Left colon (tissue), 2 donors: Measurements from ENCODE around the gene ARID5A. TPM values are rescaled to one million over a fixed set of nuclear protein-coding genes. Genes with fewer than 3 reads are reported as not detected.

Experiments used
- ATAC-seq: fragments of 200-7000 bp; cut with Tn5 transposase; one replicate; pipeline ENCODE4 v1.9.1; 2020; ENCODE audit warnings: mild to moderate bottlenecking, moderate library complexity
- DNase-seq, 2 donors: peaks; one replicate each; pipeline ENCODE4 v3.0.0-alpha.2; 2020
- intact Hi-C, 2 donors: fragments of 100-400 bp; cut with DNase I in 1 of 2; cut with micrococcal nuclease in 1 of 2; formaldehyde crosslinking; loops; one replicate each; pipeline versions ENCODE4 v1.11.2 to v1.14.0; 2022; cut with DNase I, micrococcal nuclease
- total RNA-seq, 2 donors: library from RNA; stranded (reverse); fragmentation: NEBNext Ultra II Directional; extraction: Animal tissue kit (Norgen Biotek cat#: 25700); gene quantifications; one replicate each; pipeline ENCODE4 v1.2.1, GENCODE V29; 2021
- donor health status: DM: no; HTN: no; CAD: no.
- donor health status: DM: yes; HTN: yes; CAD: no.

The ARID5A gene
- total RNA-seq, 2 donors from 2014 or later = 5.6 to 13.7 TPM

DNA sequence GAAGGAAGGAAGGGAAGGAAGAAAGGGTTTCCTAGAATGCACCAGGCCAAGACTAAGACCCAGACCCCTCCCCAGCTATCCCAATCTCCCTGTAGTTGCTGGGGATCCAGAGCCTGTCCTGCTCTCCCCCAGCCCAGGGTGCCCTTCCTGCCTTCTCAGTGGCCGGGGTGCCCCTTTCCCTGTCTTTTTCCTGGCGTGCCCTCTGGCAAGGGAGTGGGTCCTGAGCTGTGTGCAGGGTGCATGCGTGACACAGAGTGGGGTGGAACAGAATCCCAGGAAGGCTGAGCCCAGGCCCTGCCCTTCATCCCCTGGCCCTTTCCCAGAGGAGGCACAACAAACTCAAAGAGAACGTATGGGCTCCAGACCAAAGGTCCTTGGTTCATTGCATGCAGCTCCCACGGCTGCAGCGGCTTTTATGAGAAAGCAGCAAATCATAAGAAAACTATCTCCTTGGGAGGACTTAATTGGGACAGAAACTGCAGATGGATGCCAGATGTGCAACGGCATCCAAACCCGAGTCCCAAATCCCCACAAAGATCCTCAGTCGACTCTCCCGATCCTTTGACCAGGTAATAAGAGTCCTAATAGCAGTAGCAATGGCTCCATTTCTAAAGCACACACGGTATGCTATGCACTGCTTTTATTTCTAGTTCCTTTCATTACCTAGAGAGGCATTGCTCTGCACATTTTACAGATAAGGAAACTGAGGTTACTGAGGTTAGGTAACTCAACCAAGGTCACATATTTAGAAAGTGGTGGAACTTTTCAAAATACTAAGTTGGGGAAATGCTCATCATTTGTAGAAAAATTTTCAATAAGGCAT is 12.7 kb upstream of the ARID5A start:
- ATAC-seq (peak; percentile 40), DNase-seq (no peak)
- intact Hi-C loops = no loop called here

DNA sequence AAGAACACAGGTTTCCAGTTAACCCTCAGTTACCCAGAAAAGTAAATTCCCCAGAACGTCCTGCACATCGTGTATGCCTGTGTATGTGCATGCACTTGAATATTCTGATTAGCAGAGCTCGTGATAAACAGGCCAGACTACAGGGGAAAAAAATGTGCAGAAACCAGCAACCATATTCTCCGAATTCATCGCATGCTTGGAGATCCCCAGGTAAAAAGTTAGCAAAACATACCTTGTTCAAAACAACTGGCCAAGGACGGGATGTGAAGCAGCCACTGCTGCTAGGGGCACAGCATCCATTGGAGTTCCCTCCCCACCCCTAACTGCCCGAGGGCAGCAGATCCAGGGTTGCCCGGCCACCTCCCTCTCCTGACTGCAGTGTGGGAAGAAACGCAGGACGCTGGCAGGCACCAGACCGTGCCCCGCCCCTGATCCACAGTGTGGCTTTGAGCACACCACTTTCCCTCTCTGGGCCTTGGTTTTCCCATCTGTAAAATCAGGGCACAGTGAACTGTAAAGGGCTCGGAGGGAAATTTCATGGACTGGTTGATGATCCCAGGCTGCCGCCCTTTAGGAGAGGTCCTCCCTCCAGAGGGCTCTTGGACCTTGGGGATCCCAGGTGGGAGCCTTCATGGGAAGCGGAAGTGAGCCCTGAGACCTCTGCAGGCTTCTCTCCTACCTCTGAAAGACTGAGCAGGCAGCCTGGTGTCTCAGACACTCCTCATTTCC is 11.9 kb upstream of the ARID5A start:
- intact Hi-C loops = no loop called here
- ATAC-seq = no peak
- DNase-seq = no peak

GRCh38 chr2:96525211-96525507 is 11.4 kb upstream of the ARID5A start:
- no peak for DNase-seq
- no peak for ATAC-seq
- intact Hi-C loops = no loop called here

DNA sequence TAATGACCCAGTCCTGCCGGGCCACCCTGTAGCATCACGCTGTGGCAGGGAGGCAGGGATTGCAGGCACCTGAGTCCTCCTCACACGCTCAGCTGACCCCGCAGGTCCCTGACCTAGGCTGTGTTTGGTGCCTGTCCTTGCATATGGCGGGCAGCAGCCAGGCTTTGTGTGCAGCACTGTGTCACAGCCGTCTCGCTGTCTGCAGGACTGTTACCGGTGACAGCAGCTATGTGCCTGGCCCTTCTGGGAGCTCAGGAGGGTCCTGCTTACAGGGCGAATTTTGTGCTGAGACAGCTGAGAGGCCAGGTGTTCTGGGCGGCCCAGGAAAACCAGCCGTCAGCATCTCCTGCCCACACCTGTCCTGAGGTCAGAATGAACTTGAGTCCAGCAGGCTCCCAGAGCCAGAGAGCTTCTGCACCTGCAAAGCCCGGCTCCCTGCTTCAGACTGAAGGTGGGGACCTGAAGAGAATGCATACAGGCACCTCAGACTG is 10.4 kb upstream of the ARID5A start:
- ATAC-seq (no peak), DNase-seq (no peak)
- intact Hi-C loops = no loop called here

GRCh38 chr2:96526615-96527285 is 9.8 kb upstream of the ARID5A start:
- intact Hi-C loops = no loop called here
- ATAC-seq = no peak
- DNase-seq = peak in 1 of 2 donors; percentile 30

- no peak for ATAC-seq
- intact Hi-C loops = no loop called here
- no peak for DNase-seq
Measured at GRCh38 chr2:96527286-96528005, 9.1 kb upstream of the ARID5A start.

DNA sequence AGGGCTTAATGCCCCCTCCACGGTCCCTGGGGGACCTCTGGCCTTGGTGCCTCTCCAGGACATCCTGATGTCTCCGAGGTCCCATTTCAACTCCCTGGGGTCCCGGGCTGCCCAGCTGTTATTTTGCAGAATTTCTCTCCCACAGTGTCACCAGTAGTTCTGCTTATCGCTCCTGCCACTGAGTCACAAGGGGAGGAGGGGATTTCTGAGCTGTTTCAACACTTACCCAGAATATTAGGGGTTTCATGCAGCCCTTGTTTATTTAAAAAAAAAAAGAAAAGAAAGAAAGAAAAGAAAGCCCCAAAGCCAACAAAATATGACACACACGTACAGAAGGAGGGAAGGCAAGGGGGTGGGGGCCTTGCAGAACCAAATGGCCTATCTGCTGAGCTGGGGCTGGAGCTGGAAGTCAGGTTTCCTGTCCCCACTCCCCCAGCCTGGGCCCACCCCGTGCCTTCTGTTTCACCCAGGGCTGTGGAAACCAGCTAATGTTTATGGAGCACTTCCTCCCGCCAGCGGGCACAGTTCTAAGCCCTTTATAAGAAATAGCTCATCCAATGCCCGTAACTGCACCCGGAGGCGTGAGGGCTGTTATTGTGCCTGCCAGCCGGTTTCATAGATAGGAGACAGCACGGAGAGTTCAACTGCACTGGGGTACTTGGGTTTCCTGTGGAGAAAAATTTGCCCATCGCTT is 8.4 kb upstream of the ARID5A start:
- ATAC-seq (no peak), DNase-seq (no peak)
- intact Hi-C loops = no loop called here

DNA sequence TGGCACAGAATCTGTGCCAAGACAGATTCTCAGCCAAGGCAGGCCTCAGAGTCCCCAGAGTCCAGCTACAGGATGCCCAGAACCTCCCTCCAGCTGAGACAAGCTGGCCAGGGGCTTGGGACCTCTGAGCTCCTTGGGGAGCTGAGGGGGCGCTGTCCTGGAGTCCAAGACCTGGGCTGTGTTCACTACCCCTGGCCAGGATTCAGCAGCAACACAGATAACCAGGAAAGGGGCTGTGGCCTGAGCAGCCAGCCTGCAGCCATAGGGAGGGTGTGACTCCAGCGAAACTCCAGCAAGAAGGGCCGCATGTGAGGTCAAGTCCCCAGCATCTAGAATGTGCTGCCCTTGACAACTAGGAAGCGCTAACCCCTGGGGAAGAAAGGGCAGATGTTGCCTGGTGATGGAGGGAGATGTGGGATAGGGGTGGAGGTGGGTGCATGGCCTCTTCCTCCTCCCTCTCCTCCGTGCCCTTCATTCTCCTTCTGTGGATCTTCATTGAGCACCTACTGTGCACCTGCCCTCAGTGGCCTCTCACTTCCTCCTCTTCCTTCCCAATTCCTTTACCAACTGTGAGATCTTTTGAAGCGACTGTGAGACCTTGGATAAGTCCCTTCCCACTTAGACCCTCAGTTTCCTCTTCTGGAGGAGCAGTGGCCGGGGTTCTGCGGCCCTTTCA is 7.7 kb upstream of the ARID5A start:
- intact Hi-C loops = no loop called here
- DNase-seq (no peak), ATAC-seq (no peak)

DNA sequence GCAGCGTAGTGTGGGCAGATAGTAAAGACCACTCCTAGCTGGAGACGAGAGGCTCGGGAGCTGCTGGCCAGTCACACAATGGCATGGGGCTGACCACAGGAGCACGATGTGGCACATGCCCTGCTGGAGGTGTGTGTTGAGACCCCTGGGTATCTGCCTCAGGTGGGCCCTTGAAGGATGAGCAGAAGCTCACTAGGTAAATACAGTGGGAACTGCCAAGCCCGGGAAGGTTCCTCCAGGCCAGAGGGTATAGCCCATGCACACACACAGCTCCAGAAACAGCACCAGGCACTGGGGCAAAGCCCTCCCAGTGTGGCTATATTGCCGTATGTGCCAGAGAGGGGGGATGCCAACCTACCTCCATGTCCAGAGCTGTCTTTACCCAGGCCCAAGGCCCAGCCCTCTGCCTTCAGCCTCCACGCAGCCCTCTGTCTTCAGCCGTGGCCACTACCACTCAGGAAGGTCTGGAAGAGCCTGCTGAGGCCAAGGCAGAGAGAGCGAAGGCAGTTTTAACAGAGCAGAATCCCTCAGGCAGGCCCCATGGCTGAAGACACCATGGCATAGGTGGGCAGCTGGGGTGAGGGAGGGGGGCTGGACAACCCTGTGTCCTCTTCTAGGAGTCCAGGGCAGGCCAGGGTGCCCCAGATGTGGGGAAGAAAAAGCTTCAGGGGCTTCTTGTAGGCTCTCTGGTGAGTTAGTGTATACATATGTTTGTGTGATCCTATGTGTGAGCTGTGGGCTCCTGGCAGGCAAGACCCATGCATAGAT is 7.0 kb upstream of the ARID5A start:
- no peak for ATAC-seq
- intact Hi-C loops = no loop called here
- DNase-seq = no peak

GRCh38 chr2:96530144-96530430 is 6.5 kb upstream of the ARID5A start:
- intact Hi-C loops = no loop called here

GRCh38 chr2:96530474-96531357 is 5.8 kb upstream of the ARID5A start:
- ATAC-seq (no peak), DNase-seq (no peak)
- intact Hi-C loops = no loop called here

More at GRCh38 chr2:96530144-96530430, 6.5 kb upstream of the ARID5A start:
- no peak for ATAC-seq
- DNase-seq = no peak

GRCh38 chr2:96531366-96531765 is 5.2 kb upstream of the ARID5A start:
- DNase-seq = peak in 1 of 2 donors; percentile 18

GRCh38 chr2:96531872-96532505 is 4.6 kb upstream of the ARID5A start:
- peak; percentile 66 for ATAC-seq
- intact Hi-C loops = no loop called here
- peak; percentile 96 to 97 for DNase-seq

More at GRCh38 chr2:96531366-96531765, 5.2 kb upstream of the ARID5A start:
- ATAC-seq = no peak
- intact Hi-C loops = no loop called here

GRCh38 chr2:96532641-96533291 is 3.8 kb upstream of the ARID5A start:
- no peak for ATAC-seq
- no peak for DNase-seq
- intact Hi-C loops = no loop called here

DNA sequence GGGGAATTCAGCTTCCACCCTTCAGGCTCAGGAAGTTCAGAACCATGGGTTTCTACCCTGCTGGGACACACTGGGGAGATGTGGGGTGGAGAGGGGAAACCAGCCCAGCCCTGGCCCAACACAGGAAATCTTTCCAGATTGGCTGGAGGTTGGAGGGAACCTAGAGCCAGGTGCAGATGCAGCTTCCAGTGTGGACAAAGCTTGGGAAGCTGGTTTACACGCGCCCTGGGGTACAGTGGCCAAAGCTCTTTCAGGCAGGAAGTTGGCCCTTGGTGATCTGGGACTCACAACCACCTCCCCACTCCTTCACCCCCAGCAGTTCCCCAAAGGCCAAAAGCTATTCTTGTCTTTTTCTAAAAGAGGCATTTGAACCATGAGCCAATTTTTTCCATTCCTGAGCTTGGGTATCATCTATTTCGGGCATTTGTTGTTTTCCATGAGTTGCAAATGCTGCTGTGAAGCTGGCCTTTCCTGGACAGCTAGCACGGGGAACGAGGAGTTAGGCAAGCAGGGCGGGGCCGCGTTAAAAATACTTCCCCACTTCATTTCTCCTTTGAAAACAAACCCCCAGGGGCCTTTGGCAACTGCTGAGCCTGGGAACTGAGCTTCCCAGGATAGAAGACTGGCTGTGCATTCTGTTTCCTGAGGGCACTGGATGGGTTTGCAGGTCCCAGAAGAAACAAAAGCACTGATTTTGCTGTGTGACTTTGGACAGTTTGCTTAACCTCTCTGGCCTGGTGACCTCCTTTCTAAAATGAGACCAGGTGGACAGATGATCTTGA is 3.1 kb upstream of the ARID5A start:
- DNase-seq (peak; percentile 59 to 76), ATAC-seq (no peak)
- intact Hi-C loops = no loop called here
